Activated CD4-positive, alpha-beta T cell treated with anti-CD3 and anti-CD28 coated beads, Interleukin-2, amount 50 U/mL, for 24 hours (primary cell): ENCODE measurements around the gene RBMS3.

Experiments
- DNase-seq, 2 donors: peaks; one replicate each; pipeline ENCODE4 v3.0.0-alpha.2; 2020; ENCODE audit warnings: low read depth in 1 of 2, low spot score in 1 of 2

Gene RBMS3

DNA sequence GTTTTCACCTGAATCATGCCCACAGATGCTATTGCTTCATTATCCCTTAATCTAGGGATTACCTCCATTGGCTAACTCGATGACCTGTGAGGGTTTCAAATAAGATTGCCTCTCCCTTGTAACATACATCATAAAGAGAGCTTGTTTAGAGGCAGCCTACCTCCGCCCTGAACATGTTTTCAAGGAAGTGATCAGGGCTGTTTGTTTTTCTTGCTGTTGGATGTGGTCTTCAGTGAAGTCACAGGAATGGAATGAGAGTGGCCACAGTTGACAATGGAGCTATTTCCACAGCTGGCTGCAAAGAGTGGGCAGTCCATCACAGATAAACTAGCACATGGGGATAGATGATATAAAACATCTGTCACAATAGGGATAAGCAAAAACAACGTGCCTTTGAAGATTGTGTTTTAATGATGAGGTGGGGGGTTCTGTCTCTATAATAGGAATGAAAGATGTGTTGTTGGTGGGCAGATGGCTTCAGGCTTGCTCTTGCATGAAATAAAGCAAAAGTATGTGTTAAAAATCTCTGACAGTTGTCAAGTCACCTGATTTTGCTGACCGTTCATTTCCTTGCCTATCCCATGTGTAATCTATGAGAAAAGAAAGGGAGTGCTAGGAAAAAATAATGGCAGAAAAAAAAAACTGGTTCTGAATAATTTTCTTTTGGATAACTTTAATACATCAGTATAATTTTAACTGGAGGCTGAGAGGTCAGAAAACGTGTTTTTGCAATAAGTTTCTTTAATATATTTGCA is 642.3 kb downstream of the RBMS3 start:
- DNase-seq: no peak

DNA sequence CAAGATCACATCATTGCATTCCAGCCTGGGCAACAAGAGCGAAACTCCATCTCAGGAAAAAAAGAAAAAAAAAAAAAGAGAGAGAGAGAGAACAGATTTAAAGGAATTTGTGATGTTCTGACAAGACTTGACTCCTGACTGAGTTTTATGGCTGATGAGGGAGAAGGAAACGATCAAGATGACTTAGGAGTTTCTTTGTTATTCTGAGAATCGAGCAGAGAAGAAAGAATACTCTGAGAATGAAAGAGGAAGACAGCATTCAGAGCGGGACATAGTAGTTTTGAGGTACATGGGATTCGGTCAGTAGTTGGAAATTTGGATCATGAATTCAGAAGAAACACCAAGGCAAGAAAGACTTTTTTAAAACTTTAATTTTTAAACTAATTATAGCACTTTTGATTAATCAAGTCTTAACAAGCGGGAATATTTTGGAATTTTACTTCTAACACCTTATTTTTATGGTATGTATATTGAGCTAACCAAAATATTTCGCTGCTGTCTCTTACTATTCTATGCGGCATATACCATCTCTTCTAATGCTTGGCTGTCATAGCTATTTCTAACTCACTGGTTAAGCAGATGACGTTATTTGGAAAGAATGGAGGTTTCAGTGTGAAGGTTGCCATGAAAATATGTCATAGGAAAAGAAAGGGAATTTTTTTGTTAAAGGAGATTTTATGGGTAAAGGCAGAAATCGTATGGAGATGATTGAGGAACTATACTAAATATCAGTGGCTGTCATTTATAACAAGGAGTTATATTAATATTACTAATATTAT is 644.1 kb downstream of the RBMS3 start:
- no peak for DNase-seq

DNA sequence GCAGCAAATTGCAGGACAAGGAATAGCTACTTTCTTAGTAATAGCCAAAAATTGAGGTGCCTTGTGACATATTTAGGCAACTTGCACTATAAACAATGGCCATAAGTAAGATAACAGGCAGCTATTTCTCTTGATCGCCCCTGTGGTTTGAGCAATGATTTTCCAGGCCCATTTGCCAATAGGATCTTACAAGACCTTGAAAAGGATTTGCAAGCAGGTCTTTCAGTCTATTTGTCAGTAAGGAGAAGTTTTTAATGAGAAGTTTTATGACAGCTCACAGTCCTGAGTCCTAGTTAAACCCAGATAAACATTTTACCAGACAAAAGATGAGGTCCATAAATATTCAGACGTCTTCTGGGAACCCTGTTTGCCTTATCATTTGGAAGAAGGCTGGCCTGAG is 645.5 kb downstream of the RBMS3 start:
- DNase-seq: no peak

DNA sequence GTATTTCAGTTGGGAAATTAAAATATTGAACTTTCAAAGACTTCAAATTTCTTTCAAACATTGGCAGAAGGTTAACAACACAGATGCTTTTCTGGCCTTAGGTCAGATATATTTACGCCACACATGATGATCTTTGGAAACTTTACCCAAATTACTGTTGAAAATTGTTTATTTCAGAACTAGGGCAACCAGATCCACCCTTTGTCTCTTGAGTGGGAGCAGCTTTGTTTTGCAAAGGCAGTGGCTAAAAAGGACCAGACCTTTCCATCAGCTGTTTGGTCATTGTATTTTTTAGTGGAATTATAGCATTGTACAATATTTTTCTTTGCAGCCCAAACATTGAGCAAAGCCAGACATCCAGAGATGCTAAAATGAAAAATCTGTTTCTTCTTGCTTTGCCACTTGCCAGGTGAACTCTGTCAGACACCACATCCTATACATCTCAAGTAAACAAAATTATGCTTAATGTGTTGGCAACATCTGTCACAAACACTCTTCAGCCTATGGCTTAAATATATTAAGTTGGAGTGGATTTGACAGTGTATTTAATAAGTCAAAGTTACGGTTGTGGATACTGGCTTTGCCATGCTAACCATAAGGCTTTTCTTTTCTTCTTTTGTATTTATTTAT is 651.9 kb downstream of the RBMS3 start:
- DNase-seq: no peak

DNA sequence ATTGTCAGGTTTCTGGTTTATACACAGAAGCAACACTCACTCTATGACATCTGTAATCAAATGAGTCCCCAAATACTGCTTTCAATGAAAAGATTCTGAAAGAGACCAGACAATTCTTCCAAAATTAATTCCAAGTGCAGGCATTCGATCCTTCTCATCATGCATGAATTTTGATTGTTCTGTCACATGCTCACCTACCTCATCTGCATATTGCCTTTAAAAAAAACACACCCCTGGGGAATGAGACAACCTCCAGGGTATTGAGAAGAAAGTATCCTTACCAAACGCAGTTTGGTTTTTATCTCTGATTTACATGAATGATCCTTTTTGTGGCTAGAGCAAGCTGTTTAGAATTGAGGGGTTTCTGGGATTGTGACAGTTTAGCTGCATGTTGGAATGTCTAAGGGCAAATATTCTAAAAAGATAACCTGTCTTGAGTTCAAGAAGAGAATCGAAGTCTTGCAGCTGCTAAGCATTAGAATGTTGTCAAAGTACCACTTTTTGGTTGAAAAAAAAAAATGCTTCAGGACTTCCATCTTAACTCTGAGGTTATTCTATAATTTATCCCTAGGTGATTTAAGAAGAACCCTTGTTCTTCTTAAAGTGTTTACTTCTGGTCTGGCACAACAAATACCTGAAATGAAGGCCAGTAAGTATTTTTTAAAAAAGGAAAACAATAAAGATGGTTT is 653.1 kb downstream of the RBMS3 start:
- DNase-seq: no peak

DNA sequence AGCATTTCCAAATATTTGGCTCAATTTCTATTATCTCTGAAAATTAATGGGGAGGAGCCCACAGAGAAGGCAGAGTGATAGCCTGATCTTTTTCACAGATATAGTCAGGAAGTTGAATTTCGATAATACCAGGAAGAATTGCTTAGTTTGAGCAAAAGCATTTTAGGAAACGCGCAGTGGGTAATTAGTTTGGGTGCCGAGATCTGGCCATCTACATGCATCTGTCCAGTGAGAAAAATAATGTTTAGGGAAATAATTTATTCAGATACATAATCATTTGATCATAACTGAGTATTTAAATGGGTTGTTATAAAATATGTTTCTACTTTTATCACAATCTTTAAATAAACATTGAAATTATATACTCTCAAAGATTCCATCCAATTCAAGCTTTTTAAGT is 653.9 kb downstream of the RBMS3 start:
- no peak for DNase-seq

DNA sequence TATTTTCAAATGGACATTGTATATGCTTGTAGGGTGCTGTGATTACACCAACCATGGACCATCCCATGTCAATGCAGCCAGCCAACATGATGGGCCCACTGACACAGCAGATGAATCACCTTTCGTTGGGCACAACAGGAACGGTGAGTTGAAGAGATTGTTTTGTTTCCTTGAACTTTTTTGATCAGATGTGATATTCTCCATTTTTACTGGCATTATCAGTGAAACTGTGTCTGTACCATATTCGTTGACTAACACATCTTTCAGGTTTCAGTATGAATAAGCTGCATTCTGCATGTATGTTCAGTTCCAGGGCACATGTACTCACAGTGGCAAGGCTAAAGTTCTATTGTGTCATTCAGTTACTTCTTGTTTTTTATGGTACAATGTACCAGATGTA is 655.2 kb downstream of the RBMS3 start:
- no peak for DNase-seq

DNA sequence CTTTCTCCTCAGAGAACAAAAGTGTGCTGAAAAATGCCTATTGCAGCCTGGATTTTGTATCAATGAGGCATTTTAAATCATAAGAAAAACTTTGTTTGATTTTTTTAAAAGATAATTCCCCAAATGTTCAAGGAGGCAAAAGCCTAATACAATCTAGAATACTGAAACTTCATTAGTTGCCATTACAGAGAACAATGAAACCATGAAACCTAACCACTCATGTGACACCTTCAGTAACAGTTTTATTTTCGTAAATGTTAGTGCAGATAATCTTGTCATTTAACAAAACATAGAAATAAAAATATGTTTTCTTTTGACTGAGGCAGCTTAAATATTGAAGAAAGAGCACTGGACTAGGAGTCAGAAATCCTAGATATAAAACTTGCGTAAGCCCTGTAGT is 655.9 kb downstream of the RBMS3 start:
- DNase-seq: no peak

DNA sequence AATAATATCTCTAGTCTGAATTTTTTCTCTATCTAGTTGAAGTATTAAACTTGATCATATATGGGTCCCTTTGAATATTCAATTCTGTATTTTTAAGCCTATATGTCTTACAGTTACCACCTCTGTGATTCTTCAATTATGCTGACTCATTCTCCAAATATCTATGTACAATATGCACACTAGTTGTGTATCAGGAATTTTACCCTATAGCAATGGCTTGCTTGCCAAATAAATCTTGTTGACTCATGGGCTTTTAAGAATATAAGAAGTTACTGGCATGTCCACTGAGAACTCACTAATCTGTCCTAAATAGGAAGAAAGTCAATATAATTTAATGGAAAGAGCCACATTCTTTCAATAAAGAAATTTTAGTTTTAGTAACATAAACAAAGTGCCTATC is 656.3 kb downstream of the RBMS3 start:
- no peak for DNase-seq

DNA sequence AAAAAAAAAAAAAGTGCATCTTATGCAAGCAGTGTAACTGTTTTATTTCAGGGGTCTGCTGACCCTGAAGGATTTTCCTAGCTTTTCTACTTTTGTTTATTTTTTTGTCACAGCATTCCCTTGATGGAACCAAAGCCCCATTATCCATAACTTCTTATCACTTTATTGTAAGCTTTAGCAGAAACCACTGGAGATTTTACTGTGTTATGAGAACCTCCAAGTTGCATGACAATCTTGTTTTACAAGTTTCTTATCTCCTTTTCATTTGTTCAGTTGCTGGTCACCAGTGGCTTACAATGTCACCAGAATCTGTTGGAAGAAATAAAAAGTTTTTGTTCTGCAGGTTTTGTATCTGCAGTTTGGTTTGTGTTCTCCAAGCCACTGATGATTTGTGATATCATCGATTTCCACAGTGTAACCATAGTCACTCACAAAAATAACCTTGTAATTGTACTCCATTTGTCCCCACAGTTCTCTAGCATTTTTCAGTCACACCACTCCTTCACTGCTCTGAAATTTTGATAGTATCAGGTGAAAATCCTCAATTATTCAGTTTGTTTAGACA is 660.0 kb downstream of the RBMS3 start:
- DNase-seq: no peak

DNA sequence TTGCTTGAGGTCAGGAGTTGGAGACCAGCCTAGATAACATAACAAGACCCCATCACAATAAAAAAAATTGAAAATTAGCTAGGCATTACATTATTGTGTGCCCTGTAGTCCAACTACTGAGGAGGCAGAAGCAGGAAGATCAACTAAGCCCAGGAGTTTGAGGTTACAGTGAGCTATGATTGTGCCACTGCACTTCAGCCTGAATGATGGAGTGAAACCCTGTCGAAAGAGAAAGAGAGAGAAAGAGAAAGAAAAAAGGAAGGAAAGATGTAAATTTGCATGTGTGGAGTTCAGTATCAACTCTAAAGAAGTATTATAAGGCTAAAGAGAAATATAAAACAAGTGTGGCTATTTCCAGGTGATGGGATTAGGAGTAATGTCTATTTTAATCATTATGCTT is 661.4 kb downstream of the RBMS3 start:
- DNase-seq: no peak

DNA sequence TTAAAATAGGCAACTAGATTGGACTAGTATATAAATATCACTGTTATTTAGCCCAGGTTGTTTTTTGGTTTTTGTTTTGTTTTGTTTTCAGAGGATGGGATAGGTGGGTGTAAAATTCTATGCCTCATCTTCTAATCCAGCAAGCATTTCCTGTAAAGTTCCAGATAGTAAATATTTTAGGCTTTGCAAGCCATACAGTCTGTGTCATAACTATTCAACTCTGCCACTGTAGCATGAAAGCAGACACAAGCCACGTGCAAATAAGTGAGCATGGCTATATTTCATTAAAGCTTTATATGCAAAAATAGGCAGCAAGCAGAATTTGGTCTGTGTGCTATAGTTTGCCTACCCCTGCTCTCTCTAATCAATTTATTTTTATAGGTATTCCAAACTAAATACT is 668.3 kb downstream of the RBMS3 start:
- DNase-seq: no peak

DNA sequence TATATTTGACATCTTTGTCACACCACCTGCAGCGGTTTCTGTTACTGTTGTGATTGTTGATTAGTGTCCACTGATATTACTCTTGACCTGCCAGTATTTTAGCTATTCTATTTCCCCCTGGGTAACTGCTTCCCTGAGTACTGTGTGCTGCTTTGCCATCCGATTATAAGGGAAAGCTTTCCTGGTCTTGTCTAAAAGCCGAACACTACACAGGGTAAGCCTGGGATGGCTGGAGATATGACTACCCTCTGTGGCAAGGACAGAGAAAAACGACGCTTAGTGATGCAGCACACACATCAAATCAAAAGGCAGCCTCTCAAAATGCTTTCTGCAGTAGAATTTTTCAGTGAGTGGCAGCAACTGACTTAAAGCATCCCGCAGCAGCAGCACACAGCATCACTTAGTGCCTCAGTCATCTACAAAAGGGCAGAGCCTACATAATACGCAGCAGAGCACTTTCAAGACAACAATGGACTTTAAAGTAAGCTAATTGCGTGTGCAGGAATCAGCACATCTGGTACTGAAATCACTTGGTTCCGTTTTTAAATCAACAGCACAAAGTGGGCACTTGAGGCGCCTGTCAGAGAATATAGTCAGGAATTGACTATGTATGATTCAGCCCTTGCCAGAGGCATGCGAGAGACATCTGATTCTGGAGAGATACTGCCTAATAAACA is 669.2 kb downstream of the RBMS3 start:
- DNase-seq: no peak

DNA sequence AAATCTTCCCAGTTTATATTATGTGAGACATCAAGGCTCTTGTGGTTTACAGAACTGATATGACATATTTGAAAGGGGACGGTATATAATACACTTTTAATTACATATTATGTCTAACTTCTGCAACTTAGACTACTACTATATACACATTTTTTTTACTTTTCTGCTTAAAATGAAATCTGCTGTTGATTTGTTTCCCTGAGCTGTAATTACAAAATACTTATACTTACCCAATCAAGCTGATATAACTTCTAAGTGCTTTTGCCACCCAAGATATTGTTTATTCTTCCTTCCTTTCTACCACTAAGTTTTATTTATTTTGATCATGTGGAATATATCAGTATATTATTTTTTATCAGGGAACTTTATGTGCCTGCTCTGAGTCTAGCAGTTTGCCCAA is 671.6 kb downstream of the RBMS3 start:
- no peak for DNase-seq

DNA sequence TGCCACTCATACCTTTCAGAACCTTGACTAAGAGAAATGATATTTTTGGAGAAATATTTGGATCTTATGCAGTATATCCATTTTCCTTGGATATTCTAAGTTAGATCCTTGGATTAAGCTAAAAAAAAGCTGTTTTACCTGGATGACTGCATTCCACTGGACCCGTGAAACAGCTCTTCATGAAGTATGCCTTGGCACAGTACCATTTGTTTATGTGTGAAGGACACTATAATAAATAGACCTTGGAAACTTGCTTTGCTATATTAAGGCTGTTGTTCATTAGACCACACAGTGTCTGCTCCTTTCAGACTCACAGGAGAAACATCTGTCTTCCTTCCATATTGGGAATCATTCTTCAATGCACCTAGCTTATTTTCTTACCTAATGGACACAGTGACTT is 674.5 kb downstream of the RBMS3 start:
- no peak for DNase-seq

DNA sequence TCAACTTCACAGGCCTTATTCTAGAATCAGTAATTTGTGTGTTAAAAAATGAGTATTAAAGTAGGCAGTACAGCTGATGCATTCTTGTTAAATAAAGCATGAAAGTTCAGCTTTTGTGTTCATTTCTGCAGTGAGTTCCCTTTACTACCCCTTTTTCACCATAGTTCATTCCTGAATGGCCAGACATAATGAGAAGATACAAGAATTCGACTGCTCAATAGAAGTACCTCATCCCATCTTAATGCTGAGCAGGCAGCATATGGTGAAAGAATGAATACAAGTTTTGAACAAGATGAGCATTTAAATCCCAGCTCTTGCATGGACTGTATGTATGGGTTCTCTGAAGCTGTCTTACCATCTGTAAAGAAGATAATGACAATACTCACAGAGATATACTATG is 677.9 kb downstream of the RBMS3 start:
- no peak for DNase-seq

DNA sequence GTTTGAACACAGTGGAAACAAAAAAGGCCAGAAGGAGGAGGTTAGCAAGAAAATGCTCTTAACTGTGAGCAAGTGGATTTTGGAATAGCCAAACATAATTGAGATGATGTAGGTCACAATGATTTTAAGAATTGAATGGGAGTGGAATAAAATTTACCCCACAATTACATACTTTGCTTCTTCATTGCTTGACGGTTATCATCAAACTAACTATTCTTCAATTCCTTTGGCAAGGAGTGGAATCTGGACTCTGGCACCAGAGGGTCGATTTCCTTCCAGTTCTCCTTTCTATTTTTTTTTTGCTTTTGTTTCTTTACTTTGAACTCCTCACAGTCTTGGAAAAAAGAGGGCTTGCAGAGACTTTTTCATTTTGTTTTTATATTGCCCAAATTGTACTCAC is 691.0 kb downstream of the RBMS3 start:
- DNase-seq: no peak

DNA sequence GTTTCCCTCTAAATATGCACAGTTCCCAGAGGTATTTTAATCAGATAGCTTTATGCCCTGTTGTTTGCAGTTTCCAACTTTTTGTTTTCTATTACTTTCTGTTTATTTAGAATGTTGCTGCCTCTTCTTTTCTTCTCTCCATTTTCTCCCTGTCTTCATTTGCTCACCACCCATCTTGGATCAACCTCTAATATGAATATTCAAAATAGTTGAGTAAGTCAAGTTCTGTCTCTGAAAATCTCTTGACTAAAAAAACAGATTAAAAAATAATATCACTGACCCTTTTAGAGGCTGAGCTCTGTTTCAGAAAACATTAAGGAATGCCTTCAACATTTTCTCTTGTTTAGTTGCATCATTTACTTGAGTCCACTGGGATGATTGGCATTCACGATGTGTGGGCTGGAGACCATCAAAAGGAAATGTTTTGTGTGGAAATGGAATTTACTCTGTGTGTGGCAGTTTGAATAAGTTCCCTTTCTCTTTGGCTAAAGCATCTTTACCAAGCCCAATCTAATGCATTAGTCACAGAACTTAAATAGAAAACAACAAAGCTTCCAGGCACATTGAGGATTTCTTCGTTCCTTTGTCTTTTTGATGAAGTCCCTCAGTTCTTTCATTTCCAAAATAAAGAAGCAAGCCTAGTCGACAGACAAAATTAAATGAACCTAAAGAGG is 691.6 kb downstream of the RBMS3 start:
- DNase-seq: no peak

DNA sequence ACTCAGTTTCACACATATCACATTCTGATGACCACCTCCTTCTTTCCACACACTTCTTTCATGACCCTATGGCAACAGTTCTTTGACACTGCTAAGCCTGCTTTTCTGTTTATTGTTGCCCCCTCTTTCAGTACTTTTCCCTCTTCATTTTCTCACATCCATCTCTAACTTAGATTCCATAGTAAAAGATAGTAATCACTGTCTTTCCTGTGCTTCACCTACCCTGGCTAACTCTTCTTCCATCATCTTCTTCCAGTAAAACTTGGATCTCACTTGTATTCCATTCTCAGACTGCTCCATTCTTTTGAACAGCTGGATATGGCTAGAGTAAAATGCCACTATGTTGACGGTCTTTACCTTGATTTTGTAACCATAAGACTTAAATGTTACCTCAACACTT is 692.9 kb downstream of the RBMS3 start:
- no peak for DNase-seq

DNA sequence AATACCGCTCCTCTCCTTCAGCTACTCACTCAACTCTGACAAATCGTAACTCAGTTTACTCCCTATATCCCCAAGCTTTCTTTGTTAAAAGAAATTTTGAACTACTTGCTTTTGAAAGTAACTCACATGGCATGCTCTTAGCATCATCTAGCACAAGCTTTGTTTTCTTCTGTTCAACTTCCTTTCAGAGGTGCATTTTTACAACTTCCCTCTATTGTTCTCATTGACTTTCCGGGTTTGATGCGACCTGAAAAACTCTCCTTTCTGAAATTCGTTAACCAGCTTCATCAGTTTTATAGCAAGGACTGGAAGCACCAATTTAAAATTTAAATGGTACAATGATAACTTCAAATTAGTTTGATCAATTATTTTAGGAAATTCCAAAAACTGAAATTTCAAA is 696.0 kb downstream of the RBMS3 start:
- no peak for DNase-seq
